K562 (cell line): ENCODE results near the gene IKZF4. TPM values are rescaled to one million over a fixed set of nuclear protein-coding genes. Genes with fewer than 3 reads are reported as not detected.
A peak's percentile ranks its signal among the peaks of the same experiment; 100 is the strongest.

Experiments used
- ATAC-seq: fragments of 200-7000 bp; cut with Tn5 transposase; 3 replicates; pipeline ENCODE4 v1.9.1; 2020; ENCODE audit warnings: moderate library complexity
- BruUV-seq: library from RNA; stranded (reverse); fragments of 400-500 nt; replicated peaks from 2 replicates; lab custom pipeline; 2021; lab: Mats Ljungman, UMichigan
- CTCF ChIA-PET: fragments of 300-600 bp; formaldehyde crosslinking; extraction: SDS; loops from one replicate; lab custom pipeline; 2021; ENCODE audit warnings: low intra/inter-chr PET ratio; lab: Yijun Ruan, JAX
- POLR2A ChIA-PET: fragments of 300-600, 350-650 bp; sonication (Branson Sonifier 250); formaldehyde crosslinking; extraction: SDS; loops from one replicate; lab custom pipeline; 2021; ENCODE audit warnings: antibody characterized with exemption, inconsistent platforms; lab: Yijun Ruan, JAX
- DNase-seq, 4 experiments: peaks; one replicate each; pipeline versions ENCODE4 v3.0.0 to v3.0.0-alpha.2; 2011 to 2018; ENCODE audit warnings: low spot score in 3 of 4, mixed read lengths in 3 of 4; ENCODE audit errors: extremely low read depth in 1 of 4
- FAIRE-seq: peaks from 2 replicates; lab custom pipeline; 2011; peaks lifted over from hg19 to GRCh38; lab: Jason Lieb, UNC
- H2AFZ ChIP-seq: 2 replicates; pipeline ENCODE4 v1.6.0; 2011; ENCODE audit warnings: low read depth, low read length, control low read depth, inconsistent platforms
- H3K27ac ChIP-seq: fragments of 200-600 bp; 3 replicates; pipeline ENCODE4 v1.8.0; 2011; ENCODE audit warnings: low read depth, mild to moderate bottlenecking, control low read depth, inconsistent platforms, low read length, moderate library complexity, mixed read lengths; ENCODE audit errors: extremely low read depth
- H3K27me3 ChIP-seq, 2 experiments: fragments of 300-600 bp in 1 of 2; 2 replicates in 1 of 2; 3 replicates in 1 of 2; pipeline versions ENCODE4 v1.6.0 to v1.8.0; 2011; ENCODE audit warnings: inconsistent platforms in 2 of 2, low read length in 2 of 2, mild to moderate bottlenecking in 1 of 2, mixed read lengths in 1 of 2, moderate library complexity in 1 of 2; ENCODE audit not compliant: control insufficient read depth in 2 of 2, insufficient read depth in 2 of 2
- H3K36me3 ChIP-seq: fragments of 300-600 bp; 3 replicates; pipeline ENCODE4 v1.8.0; 2011; ENCODE audit warnings: mild to moderate bottlenecking, low read length, inconsistent platforms; ENCODE audit not compliant: control insufficient read depth, insufficient read depth
- H3K4me1 ChIP-seq, 2 experiments: fragments of 200-600 bp in 1 of 2; replicated peaks in 1 of 2; 2 replicates in 1 of 2; 3 replicates in 1 of 2; pipeline versions ENCODE4 v1.5.1 to v1.8.0; 2011; ENCODE audit warnings: inconsistent platforms in 2 of 2, low read length in 2 of 2, mild to moderate bottlenecking in 1 of 2, mixed read lengths in 1 of 2, moderate library complexity in 1 of 2; ENCODE audit not compliant: control insufficient read depth in 2 of 2, insufficient read depth in 2 of 2
- H3K4me2 ChIP-seq: 2 replicates; pipeline ENCODE4 v1.6.1; 2011; ENCODE audit warnings: low read length, control low read depth, inconsistent platforms, mixed read lengths; ENCODE audit not compliant: insufficient read depth
- H3K4me3 ChIP-seq: fragments of 200-600 bp; sonication (generic), shearing (Covaris generic); 2 replicates; pipeline ENCODE4 v1.5.1; 2016; ENCODE audit warnings: control low read depth, inconsistent platforms
- H3K79me2 ChIP-seq: fragments of 200-600 bp; 3 replicates; pipeline ENCODE4 v1.8.0; 2011; ENCODE audit warnings: low read length, inconsistent platforms; ENCODE audit not compliant: control insufficient read depth, insufficient read depth
- H3K9ac ChIP-seq, 2 experiments: 2 replicates each; pipeline versions ENCODE4 v1.6.0 to v1.6.1; 2011; ENCODE audit warnings: low read depth in 2 of 2, low read length in 2 of 2, control low read depth in 1 of 2, inconsistent platforms in 1 of 2, mild to moderate bottlenecking in 1 of 2, mixed read lengths in 1 of 2; ENCODE audit not compliant: insufficient read depth in 1 of 2
- H3K9me1 ChIP-seq: one replicate; pipeline ENCODE4 v1.6.0; 2011; ENCODE audit warnings: inconsistent platforms, mild to moderate bottlenecking, low read length, moderate library complexity; ENCODE audit not compliant: control insufficient read depth, insufficient read depth
- H3K9me3 ChIP-seq: replicated peaks from 2 replicates; pipeline ENCODE4 v1.5.1; 2011; ENCODE audit warnings: low read depth, low read length, inconsistent platforms; ENCODE audit not compliant: control insufficient read depth, insufficient read depth
- H4K20me1 ChIP-seq: replicated peaks from 2 replicates; pipeline ENCODE4 v1.6.1; 2011; ENCODE audit warnings: low read length, inconsistent platforms, mixed read lengths; ENCODE audit not compliant: control insufficient read depth, insufficient read depth
- ARID1B ChIP-seq: fragments of 450-650 bp; IDR thresholded peaks from 2 replicates; pipeline ENCODE4 v1.6.1; 2016; ENCODE audit warnings: antibody characterized with exemption, mild to moderate bottlenecking, inconsistent platforms
- FOXK1 ChIP-seq: sonication (generic); formaldehyde crosslinking; IDR thresholded peaks from 2 replicates; pipeline ENCODE4 v1.8.0; 2022; ENCODE audit warnings: missing genetic modification reagents, mild to moderate bottlenecking, borderline replicate concordance
- HOXB6 ChIP-seq: fragments of 250-450 bp; sonication (Bioruptor Pico); IDR thresholded peaks from 2 replicates; pipeline ENCODE4 v1.5.1; 2022; ENCODE audit warnings: mild to moderate bottlenecking, borderline replicate concordance
- JUN ChIP-seq, 2 experiments: sonication (generic) in 1 of 2; formaldehyde crosslinking in 1 of 2; IDR thresholded peaks; 2 replicates each; pipeline versions ENCODE4 v1.6.1 to v1.8.0; 2012 to 2022; ENCODE audit warnings: borderline replicate concordance in 2 of 2, mild to moderate bottlenecking in 2 of 2, improper control_type of control experiment in 1 of 2, low read depth in 1 of 2, low read length in 1 of 2, missing genetic modification reagents in 1 of 2
- MAFF ChIP-seq: IDR thresholded peaks from 2 replicates; pipeline ENCODE4 v1.6.1; 2012; ENCODE audit warnings: low read length, improper control_type of control experiment
- MXD1 ChIP-seq: fragments of 250-450 bp; sonication (Bioruptor Pico); IDR thresholded peaks from 2 replicates; pipeline ENCODE4 v1.8.0; 2021; ENCODE audit warnings: borderline replicate concordance, mild to moderate bottlenecking, moderate library complexity; ENCODE audit not compliant: poor library complexity, severe bottlenecking
- NR0B1 ChIP-seq: fragments of 450-650 bp; IDR thresholded peaks from one replicate; pipeline ENCODE4 v1.6.1; 2018; ENCODE audit warnings: mild to moderate bottlenecking, moderate library complexity; ENCODE audit not compliant: partially characterized antibody
- SMARCA4 ChIP-seq: fragments of 450-650 bp; IDR thresholded peaks from 2 replicates; pipeline ENCODE4 v1.6.1; 2016
- SNIP1 ChIP-seq: fragments of 450-650 bp; IDR thresholded peaks from 2 replicates; pipeline ENCODE4 v1.7.1; 2017; ENCODE audit warnings: low read depth, mild to moderate bottlenecking
- SPI1 ChIP-seq: IDR thresholded peaks from 2 replicates; pipeline ENCODE4 v1.6.1; 2011; ENCODE audit warnings: low read depth, low read length, control low read depth, borderline replicate concordance
- SRF ChIP-seq, 2 experiments: fragments of 250-450, 450-650 bp in 1 of 2; sonication (Bioruptor Pico) in 1 of 2; sonication (generic) in 1 of 2; formaldehyde crosslinking; IDR thresholded peaks; 2 replicates each; pipeline versions ENCODE4 v1.5.0 to v1.5.1; 2020 to 2022; ENCODE audit warnings: mild to moderate bottlenecking in 1 of 2, missing genetic modification reagents in 1 of 2
- TARDBP ChIP-seq: fragments of 450-650 bp; IDR thresholded peaks from 2 replicates; pipeline ENCODE4 v1.6.1; 2016
- ZBTB9 ChIP-seq: fragments of 450-650 bp; formaldehyde crosslinking; IDR thresholded peaks from 2 replicates; pipeline ENCODE4 v1.4.0; 2020; ENCODE audit warnings: mild to moderate bottlenecking, moderate library complexity
- ZNF507 ChIP-seq: conservative IDR thresholded peaks from 2 replicates; pipeline ENCODE4 v1.6.1; 2017; ENCODE audit warnings: missing genetic modification characterization, missing compliant biosample characterization
- ZNF561 ChIP-seq: fragments of 450-650 bp; formaldehyde crosslinking; conservative IDR thresholded peaks from 2 replicates; pipeline ENCODE4 v1.4.0; 2020; ENCODE audit warnings: mild to moderate bottlenecking, moderate library complexity
- ZNF639 ChIP-seq, 2 experiments: fragments of 200-800 bp in 1 of 2; sonication (Bioruptor generic) in 1 of 2; sonication (generic) in 1 of 2; formaldehyde crosslinking in 1 of 2; IDR thresholded peaks in 1 of 2; conservative IDR thresholded peaks in 1 of 2; 2 replicates each; pipeline versions ENCODE4 v1.5.0 to v1.6.1; 2016 to 2020; ENCODE audit warnings: missing compliant biosample characterization in 1 of 2, missing genetic modification characterization in 1 of 2, missing genetic modification reagents in 1 of 2
- WGBS: fragments of 100-300 bp; shearing (Covaris generic); methylation state at CpG from one replicate; pipeline ENCODE4 v1.1.6; 2016; ENCODE audit warnings: low coverage, mixed read lengths; ENCODE audit not compliant: insufficient coverage; ENCODE audit errors: missing lambda C conversion rate; 5-methylcytosine and 5-hydroxymethylcytosine counted together
- in situ Hi-C: fragments of 300-500 bp; cut with MboI; formaldehyde crosslinking; loops from 4 replicates; pipeline ENCODE4 v1.15.0; 2018; ENCODE audit warnings: inconsistent platforms, mixed read lengths
- intact Hi-C: fragments of 100-400 bp; cut with micrococcal nuclease; formaldehyde crosslinking; loops from 2 replicates; pipeline ENCODE4 v1.14.2; 2022
- polyA plus RNA-seq, 8 experiments: library from polyadenylated mRNA; depleted of rRNA in 4 of 8; stranded (reverse) in 5 of 8; unstranded in 3 of 8; fragments of >200 nt; fragmentation: Nextera tagmentation in 2 of 8; fragmentation: Illumina TruSeq in 1 of 8; extraction: Ambion mirVana in 2 of 8; extraction: Trizol in 1 of 8; gene quantifications; 2 replicates each; pipeline versions ENCODE4 v1.2.1 to v1.2.3, GENCODE V29; 2011 to 2014; ENCODE audit warnings: inconsistent platforms in 1 of 8, missing spikeins in 1 of 8
- total RNA-seq, 7 experiments: library from RNA; depleted of rRNA in 6 of 7; stranded (reverse); fragments of >200 nt in 6 of 7; fragmentation: Illumina TruSeq in 2 of 7; extraction: Trizol in 2 of 7; gene quantifications; 2 replicates each; pipeline versions ENCODE4 v1.2.1 to v1.2.3, GENCODE V29; 2011 to 2021; ENCODE audit warnings: low replicate concordance in 1 of 7

The IKZF4 gene
- total and polyA plus RNA-seq, 9 of the 15 experiments (the other 6 are each of a cell fraction or from before 2014, with no cell fraction given) = 1.9 to 16.3 (median 3.6) TPM

- H2AFZ ChIP-seq = peak overlapping the region; percentile 80
- ChIA-PET POLR2A (interaction anchor here (0.6 to 3.8 kb wide), 8 partner anchors 11 to 272 kb away, joined by 3 to 28 read pairs (median 4); partner anchors contain the start of genes RAB5B and SUOX), CTCF (interaction anchor here (0.6 kb wide), 1 partner anchor 35 kb away, joined by 3 read pairs; no protein-coding TSS in a partner anchor)
- H4K20me1 ChIP-seq = no peaks in the 10 kb centered on the region
- H3K9me3 ChIP-seq = no peaks in the 10 kb centered on the region
- peak; percentile 36 for ATAC-seq
- peak overlapping the region; percentile 92 for H3K4me2 ChIP-seq
- DNase-seq = peak in 1 of 4 experiments; percentile 33
- TSS peak; percentile 52 for BruUV-seq
- in situ Hi-C loops (loop anchor here (10.0 kb wide), 1 partner anchor 207 kb away; the partner anchor contains the start of genes ORMDL2 and SARNP), intact Hi-C loops (loop anchor here (1.0 to 2.0 kb wide), 3 partner anchors 15 to 49 kb away; partner anchors contain the start of gene SUOX)
- peak overlapping the region; percentile 46 for H3K4me3 ChIP-seq
- H3K9me1 ChIP-seq = no peaks in the 10 kb centered on the region
- H3K79me2 ChIP-seq = peaks cover 55% of the 10 kb centered on the region
- no peaks in the 10 kb centered on the region for H3K27me3 ChIP-seq
- 0% methylated on average over 2 of the region's 2 CpGs for WGBS
- peaks cover 30 to 41% of the 10 kb centered on the region in 2 experiments for H3K4me1 ChIP-seq
- peaks cover 32% of the 10 kb centered on the region; the same call in 2 of the 3 replicates for H3K36me3 ChIP-seq
- peak overlapping the region; percentile 82 for H3K27ac ChIP-seq
- peak overlapping the region; percentile 80 to 93 for H3K9ac ChIP-seq
- peak; percentile 52 for FAIRE-seq
- TF ChIP-seq TARDBP (no peak), HOXB6 (CRISPR knock-in tag) (no peak), SNIP1 (no peak), MAFF (no peak), FOXK1 (CRISPR knock-in tag) (no peak), ZNF561 (CRISPR knock-in tag) (no peak), NR0B1 (no peak), JUN (IDR thresholded peaks at IDR 0.05; ENCODE audit: borderline replicate concordance, low read depth, low read length) (no peak), JUN (CRISPR knock-in tag; IDR thresholded peaks at IDR 0.05; ENCODE audit: borderline replicate concordance) (no peak), SMARCA4 (0 out of 2 replicates have a peak, but pooled peaks have one; percentile 2), SPI1 (peak; percentile 17; the same call in 1 of the 2 replicates), ZNF639 (CRISPR knock-in tag; conservative IDR thresholded peaks at IDR 0.05 in 1 of 2, IDR thresholded peaks at IDR 0.05 in 1 of 2) (no peak), ZBTB9 (CRISPR knock-in tag) (0 out of 2 replicates have a peak, but pooled peaks have one; percentile 23), SRF (CRISPR knock-in tag; IDR thresholded peaks at IDR 0.05) (peak in 1 of 2 experiments; percentile 46; a peak in 1 of 4 replicates), ZNF507 (tag) (no peak), ARID1B (no peak), MXD1 (no peak)
Measured at GRCh38 chr12:56021889-56022497, 1.1 kb downstream of the IKZF4 start.
